ENCODE measurements around the gene TRPM2.

The TRPM2 gene

DNA sequence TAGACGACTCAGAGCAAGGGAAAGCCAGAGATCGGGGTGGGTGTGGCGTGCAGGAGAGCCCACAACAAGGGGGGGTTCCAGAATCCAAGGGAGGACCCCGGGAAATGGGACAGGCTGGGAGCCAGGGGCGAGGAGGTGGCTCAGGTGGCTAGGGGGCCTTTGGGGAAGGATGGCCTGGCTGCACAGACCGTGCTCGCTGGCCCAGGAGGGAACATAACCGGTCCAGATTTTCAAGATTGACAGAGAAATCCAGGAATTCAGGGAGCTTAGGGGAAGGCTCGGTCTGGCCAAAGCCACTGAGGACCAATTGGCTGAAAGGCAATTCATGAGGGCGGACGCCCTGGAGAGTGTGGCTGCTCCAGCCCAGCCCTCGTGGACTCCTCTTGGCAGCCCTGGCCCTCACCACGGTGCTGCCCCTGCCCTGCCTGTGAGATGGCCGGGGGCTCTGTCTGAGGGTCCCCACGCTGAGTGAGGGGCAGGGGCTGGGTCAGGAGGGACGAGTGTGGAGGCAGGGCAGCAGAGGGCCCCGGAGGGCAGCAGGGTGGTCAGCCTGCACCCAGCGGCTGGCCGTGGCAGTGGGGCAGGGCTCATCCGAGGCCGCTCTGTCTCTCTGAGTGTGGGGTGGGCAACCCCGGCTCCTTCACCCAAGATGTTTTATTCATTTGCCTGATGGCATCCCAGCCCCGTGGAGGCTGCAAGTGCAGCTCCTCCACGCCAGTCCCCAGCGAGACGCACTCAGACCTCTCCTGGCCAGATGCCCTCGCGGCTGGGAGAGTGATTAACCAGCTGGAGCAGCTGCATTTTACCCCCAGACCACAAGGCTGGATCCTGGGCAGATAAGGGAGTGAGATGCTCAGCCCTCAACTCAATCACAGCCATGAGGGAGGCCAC lies 96.3 kb downstream of the TRPM2 start:
- TF ChIP-seq ZNF274 (IDR thresholded peaks at IDR 0.05; ENCODE audit: low read depth, low read length): no peak
- H3K4me3 ChIP-seq (ENCODE audit: low read length): no peak overlapping the region

DNA sequence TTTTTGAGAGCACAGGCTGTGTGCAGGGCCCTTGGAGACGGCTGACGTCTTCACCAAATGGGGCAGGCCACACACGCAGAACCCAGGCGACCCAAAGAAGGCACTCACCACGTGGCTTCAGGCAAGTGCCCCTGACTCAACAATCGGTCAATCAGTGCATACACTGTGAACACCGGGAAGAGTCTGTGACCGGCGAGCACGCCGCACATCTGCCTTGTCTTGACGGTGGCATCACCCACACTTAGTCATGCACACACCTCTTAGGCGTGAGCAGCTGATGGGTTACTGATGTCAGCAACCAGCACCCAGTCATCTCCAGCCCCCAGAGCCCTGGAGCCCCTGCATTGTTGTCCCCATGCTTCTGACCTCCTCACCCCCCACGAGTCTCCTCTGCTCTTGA lies 97.0 kb downstream of the TRPM2 start:
- TF ChIP-seq ZNF274 (IDR thresholded peaks at IDR 0.05; ENCODE audit: low read depth, low read length): no peak
- H3K4me3 ChIP-seq (ENCODE audit: low read length): no peak overlapping the region

DNA sequence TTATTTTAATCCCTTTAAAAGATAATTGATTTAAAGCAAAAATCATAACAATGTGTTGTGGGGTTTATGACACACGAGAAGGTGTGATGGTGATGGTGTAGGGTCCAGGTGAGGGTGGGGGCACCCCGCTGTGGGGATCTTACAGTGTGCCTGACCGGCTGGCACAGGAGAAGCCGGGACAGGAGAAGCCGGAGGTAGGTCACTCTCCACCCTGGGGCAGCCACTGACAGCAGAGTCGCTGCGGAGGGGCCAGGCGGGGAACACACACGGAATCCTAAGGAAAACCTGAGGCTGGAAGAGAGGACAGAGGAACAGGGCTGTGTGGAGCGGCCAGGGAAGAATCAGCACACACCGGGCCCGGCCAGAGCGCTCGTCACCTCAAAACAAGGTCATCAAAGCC lies 97.6 kb downstream of the TRPM2 start:
- H3K4me3 ChIP-seq (ENCODE audit: low read length): no peak overlapping the region
- no peak for TF ChIP-seq ZNF274 (IDR thresholded peaks at IDR 0.05; ENCODE audit: low read depth, low read length)

DNA sequence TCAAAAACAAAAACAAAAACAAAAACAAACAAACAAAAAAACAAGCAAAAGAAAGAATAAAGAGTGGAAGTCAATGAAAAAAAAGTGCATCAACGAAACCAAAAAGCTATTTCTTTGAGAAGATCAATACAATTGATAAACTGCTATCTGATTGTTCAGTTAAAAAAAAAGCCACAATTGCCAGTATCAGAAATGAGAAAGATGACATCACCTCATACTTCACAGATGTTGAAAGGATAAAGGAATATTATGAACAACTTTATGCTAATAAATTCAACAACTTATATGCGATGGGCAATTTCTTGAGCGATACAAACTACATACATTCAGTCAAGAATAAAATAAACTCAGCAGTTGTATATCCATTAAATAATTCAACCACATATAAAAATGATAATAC lies 99.7 kb downstream of the TRPM2 start:
- no peak for TF ChIP-seq ZNF274 (IDR thresholded peaks at IDR 0.05; ENCODE audit: low read depth, low read length)
- H3K4me3 ChIP-seq (ENCODE audit: low read length): no peak overlapping the region

DNA sequence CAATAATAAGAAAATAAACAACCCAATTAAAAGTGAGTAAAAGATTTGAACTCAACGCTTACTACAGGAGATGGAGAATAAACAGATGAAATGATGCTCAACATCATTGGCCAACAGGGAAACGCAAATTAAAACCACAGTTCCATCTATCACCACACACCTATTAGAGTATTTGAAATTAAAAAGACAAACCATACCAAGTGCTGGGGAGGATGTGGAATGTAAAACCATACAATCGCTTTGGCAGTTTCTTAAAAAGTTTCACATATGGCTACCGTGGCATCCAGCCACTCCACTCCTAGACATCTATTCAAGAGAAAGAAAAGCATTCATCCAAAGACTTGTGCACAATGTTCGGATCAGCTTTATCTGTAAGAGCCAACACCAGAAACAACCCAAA lies 100.6 kb downstream of the TRPM2 start:
- H3K4me3 ChIP-seq (ENCODE audit: low read length): no peak overlapping the region
- TF ChIP-seq ZNF274 (IDR thresholded peaks at IDR 0.05; ENCODE audit: low read depth, low read length): no peak

DNA sequence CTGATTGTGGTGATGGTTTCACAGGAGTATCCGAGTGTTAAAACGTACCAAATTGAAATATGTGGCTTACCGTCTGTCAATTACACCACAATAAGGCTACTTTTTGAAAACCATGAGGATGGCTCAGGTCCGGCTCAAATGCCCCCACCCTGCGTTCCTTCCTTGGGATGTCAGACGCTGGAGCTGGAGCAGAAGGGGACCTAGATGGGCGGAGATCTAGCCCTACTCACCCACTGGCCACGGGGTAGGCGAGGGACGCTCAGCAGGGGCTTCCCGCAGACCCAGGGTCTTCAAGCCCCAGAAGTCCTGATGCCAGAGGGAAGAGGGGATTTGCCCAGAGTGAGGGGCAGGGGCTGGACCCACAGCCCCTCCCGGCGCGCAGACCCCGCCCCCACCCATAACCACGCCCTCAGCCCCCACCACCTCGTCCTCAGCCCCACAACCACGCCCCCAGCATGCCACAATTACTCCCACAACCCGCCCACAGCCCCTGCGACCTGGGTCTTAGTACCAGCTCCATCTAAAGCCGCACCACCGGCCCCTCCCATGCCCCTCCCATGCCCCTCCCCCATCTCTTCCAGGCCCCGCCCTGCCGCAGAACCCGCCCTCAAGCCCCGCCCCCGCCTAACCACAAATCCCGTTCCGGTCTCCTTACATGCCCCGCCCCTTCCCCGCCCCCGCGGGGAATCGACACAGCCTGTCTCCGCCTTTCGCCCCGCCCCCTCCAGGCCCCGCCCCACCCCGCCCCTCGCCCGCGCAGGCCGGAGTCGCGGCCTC lies 101.5 kb downstream of the TRPM2 start, which contains the start of gene LRRC3:
LRRC3 (plus strand) TSS at position 764 of the 777 bp plus-strand sequence. CDS start 1,135 bp downstream, outside the sequence.
- peak within 1 kb of the TSS; percentile 82 for H3K4me3 ChIP-seq (ENCODE audit: low read length)
- no peak for TF ChIP-seq ZNF274 (IDR thresholded peaks at IDR 0.05; ENCODE audit: low read depth, low read length)

DNA sequence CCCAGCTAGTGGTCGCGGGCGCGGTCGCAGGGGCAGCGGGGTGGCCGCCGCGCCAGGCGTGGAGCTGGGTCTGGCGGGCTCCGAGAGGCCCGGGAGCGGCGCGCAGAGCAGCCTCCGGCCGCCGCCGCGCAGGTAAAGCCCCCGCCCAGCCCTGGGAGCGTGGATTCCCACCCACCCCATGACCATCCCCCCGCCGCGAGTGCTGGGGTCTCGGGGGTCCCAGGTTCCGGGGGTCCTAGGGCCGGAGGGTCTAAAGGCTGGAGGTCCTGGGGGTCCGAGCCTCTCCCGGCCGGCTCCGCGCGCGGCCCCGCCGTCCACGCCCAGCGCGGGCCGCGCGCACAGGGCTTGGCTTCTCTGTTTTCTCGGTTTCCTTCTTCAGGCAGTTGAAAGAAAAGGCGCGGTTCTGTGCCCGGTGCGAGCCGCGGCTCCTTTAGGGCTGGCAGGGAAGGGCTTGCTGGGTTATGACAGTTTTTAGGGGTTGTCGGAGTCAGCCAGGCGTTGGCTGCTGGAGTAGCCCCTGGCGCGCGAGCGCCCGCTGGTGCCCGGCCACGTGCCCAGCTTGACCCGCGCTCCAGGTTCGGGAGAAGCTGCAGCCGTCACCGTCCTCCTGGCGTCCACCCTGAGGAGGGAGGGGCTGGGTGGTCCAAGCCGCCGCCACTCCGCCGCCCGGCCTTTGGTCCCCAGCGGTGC lies 102.2 kb downstream of the TRPM2 start:
- no peak for TF ChIP-seq ZNF274 (IDR thresholded peaks at IDR 0.05; ENCODE audit: low read depth, low read length)
- peak overlapping the region; percentile 82 for H3K4me3 ChIP-seq (ENCODE audit: low read length)

DNA sequence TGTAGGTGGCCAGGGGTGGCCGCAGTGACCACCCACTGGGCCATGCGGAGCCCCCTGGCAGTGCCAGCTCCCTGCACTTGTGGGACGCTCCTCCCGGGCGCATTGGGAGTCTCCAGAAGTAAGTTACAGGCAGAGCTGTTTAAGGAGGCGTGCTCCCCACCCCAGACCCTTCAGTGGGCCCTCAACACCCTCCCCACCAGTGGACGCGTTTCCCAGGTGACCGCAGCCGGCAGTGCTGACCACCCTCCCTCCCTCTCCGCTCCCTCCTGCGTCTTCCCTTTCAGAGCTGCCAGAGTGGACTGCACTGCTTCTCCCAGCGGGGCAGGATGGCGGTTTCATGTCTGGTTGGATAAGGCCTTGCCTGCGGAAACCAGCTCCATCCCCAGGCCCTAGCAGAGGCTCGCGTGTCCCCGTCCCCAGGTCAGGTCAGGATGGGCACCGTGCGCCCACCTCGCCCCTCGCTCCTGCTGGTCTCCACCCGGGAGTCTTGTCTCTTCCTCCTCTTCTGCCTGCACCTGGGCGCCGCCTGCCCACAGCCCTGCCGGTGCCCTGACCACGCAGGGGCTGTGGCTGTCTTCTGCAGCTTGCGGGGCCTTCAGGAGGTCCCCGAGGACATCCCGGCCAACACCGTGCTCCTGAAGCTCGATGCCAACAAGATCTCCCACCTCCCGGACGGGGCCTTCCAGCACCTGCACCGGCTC lies 102.9 kb downstream of the TRPM2 start:
- peak overlapping the region; percentile 82; the same call in 1 of the 2 replicates for H3K4me3 ChIP-seq (ENCODE audit: low read length)
- no peak for TF ChIP-seq ZNF274 (IDR thresholded peaks at IDR 0.05; ENCODE audit: low read depth, low read length)

DNA sequence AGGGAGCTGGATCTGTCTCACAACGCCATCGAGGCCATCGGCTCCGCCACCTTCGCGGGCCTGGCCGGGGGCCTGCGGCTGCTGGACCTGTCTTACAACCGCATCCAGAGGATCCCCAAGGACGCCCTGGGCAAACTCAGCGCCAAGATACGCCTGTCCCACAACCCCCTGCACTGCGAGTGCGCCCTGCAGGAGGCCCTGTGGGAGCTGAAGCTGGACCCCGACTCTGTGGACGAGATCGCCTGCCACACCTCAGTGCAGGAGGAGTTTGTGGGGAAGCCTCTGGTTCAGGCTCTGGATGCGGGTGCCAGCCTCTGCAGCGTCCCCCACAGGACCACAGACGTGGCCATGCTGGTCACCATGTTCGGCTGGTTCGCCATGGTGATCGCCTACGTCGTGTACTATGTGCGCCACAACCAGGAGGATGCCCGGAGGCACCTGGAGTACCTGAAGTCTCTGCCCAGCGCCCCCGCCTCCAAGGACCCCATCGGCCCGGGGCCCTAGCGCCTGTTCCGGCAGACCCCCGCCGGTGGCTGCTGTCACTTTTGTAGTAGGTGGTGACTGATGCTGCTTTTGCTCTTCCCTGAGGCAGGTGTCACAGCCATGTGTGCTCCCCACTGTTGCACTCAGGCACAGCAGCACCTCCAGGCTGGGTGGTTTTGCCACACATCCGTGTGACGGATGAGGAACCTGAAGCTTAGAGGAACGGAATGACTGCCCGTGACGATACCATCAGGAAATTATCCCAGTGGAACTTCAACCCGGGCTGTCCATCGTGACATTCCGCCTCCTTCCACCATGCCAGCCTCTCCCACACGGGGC lies 103.7 kb downstream of the TRPM2 start:
- TF ChIP-seq ZNF274 (IDR thresholded peaks at IDR 0.05; ENCODE audit: low read depth, low read length): no peak
- no peak overlapping the region for H3K4me3 ChIP-seq (ENCODE audit: low read length)

DNA sequence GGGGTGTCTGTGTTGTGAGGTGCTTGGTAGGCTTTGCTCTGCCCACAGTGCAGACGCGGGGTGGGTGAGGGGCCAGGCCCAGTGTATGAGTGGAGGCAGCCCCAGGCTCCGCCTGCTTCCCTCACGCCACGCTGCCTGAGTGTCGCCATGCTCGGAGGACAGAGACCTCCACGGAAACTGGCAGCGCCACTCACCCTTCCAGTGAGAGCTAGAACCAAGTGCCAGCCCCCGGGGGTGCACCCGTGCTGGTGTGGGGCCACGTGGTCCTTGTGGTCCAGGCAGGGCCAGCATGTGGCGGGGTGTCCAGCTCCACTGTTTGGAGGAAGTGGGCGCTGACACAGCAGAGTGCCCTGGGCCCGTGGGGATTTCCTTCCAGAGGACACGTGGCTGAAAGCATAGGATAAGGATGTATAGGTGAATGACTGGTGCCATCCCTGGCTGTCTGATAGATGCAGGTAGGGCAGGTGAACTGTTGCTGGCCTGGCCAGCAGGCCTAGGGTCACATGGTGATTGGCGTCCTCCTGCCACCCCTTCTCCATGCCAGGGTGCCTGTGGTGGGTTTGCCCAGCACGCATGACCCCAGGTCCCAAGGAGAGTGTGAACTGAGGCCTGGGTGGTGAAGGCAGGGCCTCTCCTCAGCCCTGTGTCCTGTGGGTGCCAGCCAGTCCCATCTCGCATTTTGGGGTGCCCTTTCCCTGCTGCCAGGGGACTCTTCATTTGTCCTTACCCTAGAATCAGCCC lies 105.7 kb downstream of the TRPM2 start:
- no peak for TF ChIP-seq ZNF274 (IDR thresholded peaks at IDR 0.05; ENCODE audit: low read depth, low read length)
- no peak overlapping the region for H3K4me3 ChIP-seq (ENCODE audit: low read length)

DNA sequence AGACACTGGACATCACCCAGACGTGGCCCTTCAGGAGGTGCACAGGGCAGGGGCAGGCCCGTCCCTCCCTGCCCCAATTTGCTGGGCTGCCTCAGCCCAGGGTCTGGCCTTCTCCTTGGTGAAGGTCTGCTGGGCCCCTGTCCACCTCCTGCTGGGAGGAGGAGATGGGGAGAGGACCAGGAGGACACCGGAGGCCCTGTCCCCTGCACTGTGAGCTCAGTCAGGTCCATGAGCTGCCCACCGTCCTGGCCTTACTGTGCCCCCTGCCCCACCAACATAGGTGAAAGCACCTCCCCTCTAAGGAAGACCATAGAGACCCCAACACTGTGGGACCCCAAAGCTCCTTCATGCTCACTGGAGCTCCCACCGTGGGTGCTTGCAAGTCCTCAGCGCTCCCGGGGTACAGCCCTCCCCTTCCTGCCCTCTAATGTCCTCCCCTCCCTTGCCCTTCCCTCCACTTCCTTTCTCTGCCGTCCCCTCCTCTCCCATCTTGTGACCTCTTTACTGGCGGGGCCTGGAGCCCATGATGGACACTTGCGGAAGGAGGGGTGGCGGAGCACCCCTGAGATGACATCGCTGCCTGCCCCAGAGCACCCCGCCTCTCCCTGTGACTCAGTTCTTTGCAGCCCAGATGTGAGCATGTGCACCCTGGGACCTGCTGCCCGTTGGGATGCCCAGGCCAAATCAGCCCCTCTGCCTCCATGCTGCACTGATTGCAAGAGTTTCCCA lies 106.5 kb downstream of the TRPM2 start:
- no peak for TF ChIP-seq ZNF274 (IDR thresholded peaks at IDR 0.05; ENCODE audit: low read depth, low read length)

DNA sequence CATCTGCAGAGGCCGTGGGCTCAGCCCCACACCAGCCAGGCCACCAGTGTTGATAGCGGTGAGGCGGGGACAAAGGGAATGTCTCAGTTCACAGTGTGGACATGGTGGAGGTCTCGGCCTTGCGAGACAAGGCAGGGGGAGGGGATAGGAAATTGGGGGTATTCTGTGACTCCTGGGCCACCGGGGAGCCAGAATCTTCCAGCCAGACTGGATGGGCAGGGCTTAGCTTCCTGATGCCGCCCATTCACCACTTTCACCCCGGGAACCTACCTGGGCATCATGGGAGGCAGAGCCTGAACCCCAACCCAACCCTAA lies 107.0 kb downstream of the TRPM2 start:
- no peak overlapping the region for H3K4me3 ChIP-seq (ENCODE audit: low read length)
- TF ChIP-seq ZNF274 (IDR thresholded peaks at IDR 0.05; ENCODE audit: low read depth, low read length): no peak

More for the DNA sequence above, 106.5 kb downstream of the TRPM2 start:
- no peak overlapping the region for H3K4me3 ChIP-seq (ENCODE audit: low read length)
